Measurements from ENCODE around the gene WDR70.

Gene WDR70

GRCh38 chr5:37539459-37539858, 160.3 kb downstream of the WDR70 start:
- no peak for ATAC-seq
- TF ChIP-seq TCF4 (CRISPR knock-in tag; IDR thresholded peaks at IDR 0.05; ENCODE audit: borderline replicate concordance) = no peak
- no peak for TF ChIP-seq ZFP3 (CRISPR knock-in tag; IDR thresholded peaks at IDR 0.05)
- TF ChIP-seq ISL1 (CRISPR knock-in tag; IDR thresholded peaks at IDR 0.05) = no peak
- no peak for TF ChIP-seq CSRNP3 (CRISPR knock-in tag; IDR thresholded peaks at IDR 0.05)
- no peak for TF ChIP-seq ESRRG (CRISPR knock-in tag; IDR thresholded peaks at IDR 0.05)
- no peak for TF ChIP-seq ZC3H10 (CRISPR knock-in tag; IDR thresholded peaks at IDR 0.05)
- no peak for TF ChIP-seq POU6F1 (CRISPR knock-in tag; IDR thresholded peaks at IDR 0.05; ENCODE audit: borderline replicate concordance, low read depth)
- TF ChIP-seq GLIS3 (CRISPR knock-in tag; IDR thresholded peaks at IDR 0.05) = no peak

- no peak for ATAC-seq
- TF ChIP-seq ZNF8 (CRISPR knock-in tag; IDR thresholded peaks at IDR 0.05) = no peak
- no peak for TF ChIP-seq ZNF70 (CRISPR knock-in tag; IDR thresholded peaks at IDR 0.05)
- no peak for TF ChIP-seq OSR1 (CRISPR knock-in tag; IDR thresholded peaks at IDR 0.05)
- TF ChIP-seq TSHZ2 (CRISPR knock-in tag; IDR thresholded peaks at IDR 0.05) = no peak
- no peak for TF ChIP-seq ESRRG (CRISPR knock-in tag; IDR thresholded peaks at IDR 0.05)
- TF ChIP-seq ISL1 (CRISPR knock-in tag; IDR thresholded peaks at IDR 0.05) = no peak
- TF ChIP-seq CSRNP3 (CRISPR knock-in tag; IDR thresholded peaks at IDR 0.05) = no peak
- no peak for TF ChIP-seq GLIS3 (CRISPR knock-in tag; IDR thresholded peaks at IDR 0.05)
- no peak for TF ChIP-seq TCF4 (CRISPR knock-in tag; IDR thresholded peaks at IDR 0.05; ENCODE audit: borderline replicate concordance)
- no peak for TF ChIP-seq CREB5 (CRISPR knock-in tag; IDR thresholded peaks at IDR 0.05; ENCODE audit: low read depth)
- no peak for TF ChIP-seq ZFP30 (CRISPR knock-in tag; IDR thresholded peaks at IDR 0.05)
- TF ChIP-seq CSDC2 (CRISPR knock-in tag; IDR thresholded peaks at IDR 0.05) = no peak
- TF ChIP-seq POU6F1 (CRISPR knock-in tag; IDR thresholded peaks at IDR 0.05; ENCODE audit: borderline replicate concordance, low read depth) = no peak
- no peak for TF ChIP-seq TOX (CRISPR knock-in tag; IDR thresholded peaks at IDR 0.05; ENCODE audit: borderline replicate concordance)
- TF ChIP-seq ZFP3 (CRISPR knock-in tag; IDR thresholded peaks at IDR 0.05) = no peak
- no peak for TF ChIP-seq ZC3H10 (CRISPR knock-in tag; IDR thresholded peaks at IDR 0.05)
- TF ChIP-seq ZNF565 (CRISPR knock-in tag; conservative IDR thresholded peaks at IDR 0.05; ENCODE audit: low read depth) = no peak
Measured at GRCh38 chr5:37543216-37543615, 164.1 kb downstream of the WDR70 start.

- no peak for TF ChIP-seq POU6F1 (CRISPR knock-in tag; IDR thresholded peaks at IDR 0.05; ENCODE audit: borderline replicate concordance, low read depth)
- no peak for TF ChIP-seq ZFP3 (CRISPR knock-in tag; IDR thresholded peaks at IDR 0.05)
- TF ChIP-seq PATZ1 (CRISPR knock-in tag; IDR thresholded peaks at IDR 0.05; ENCODE audit: borderline replicate concordance) = no peak
- TF ChIP-seq ARNTL (CRISPR knock-in tag; IDR thresholded peaks at IDR 0.05; ENCODE audit: borderline replicate concordance, low read depth) = no peak
- no peak for TF ChIP-seq PPARA (CRISPR knock-in tag; IDR thresholded peaks at IDR 0.05; ENCODE audit: borderline replicate concordance)
- no peak for TF ChIP-seq TCF4 (CRISPR knock-in tag; IDR thresholded peaks at IDR 0.05; ENCODE audit: borderline replicate concordance)
- no peak for TF ChIP-seq ZC3H10 (CRISPR knock-in tag; IDR thresholded peaks at IDR 0.05)
- no peak for TF ChIP-seq TOX (CRISPR knock-in tag; IDR thresholded peaks at IDR 0.05; ENCODE audit: borderline replicate concordance)
- no peak for TF ChIP-seq ZNF565 (CRISPR knock-in tag; conservative IDR thresholded peaks at IDR 0.05; ENCODE audit: low read depth)
- no peak for TF ChIP-seq CSRNP3 (CRISPR knock-in tag; IDR thresholded peaks at IDR 0.05)
- no peak for TF ChIP-seq ISL1 (CRISPR knock-in tag; IDR thresholded peaks at IDR 0.05)
- no peak for TF ChIP-seq CSDC2 (CRISPR knock-in tag; IDR thresholded peaks at IDR 0.05)
Measured at GRCh38 chr5:37549411-37549810, 170.3 kb downstream of the WDR70 start.

More at GRCh38 chr5:37549411-37549810, 170.3 kb downstream of the WDR70 start:
- ATAC-seq = no peak
